GM12872 (cell line): ENCODE measurements around the gene NCKAP5.

Experiments
- TF ChIP-seq, protein P1 (sequence below): IDR thresholded peaks from 3 replicates; pipeline ENCODE4 v1.5.1; 2011; ENCODE audit warnings: low read depth, mild to moderate bottlenecking, low read length, moderate library complexity; ENCODE audit not compliant: insufficient read depth

NCKAP5 gene

DNA sequence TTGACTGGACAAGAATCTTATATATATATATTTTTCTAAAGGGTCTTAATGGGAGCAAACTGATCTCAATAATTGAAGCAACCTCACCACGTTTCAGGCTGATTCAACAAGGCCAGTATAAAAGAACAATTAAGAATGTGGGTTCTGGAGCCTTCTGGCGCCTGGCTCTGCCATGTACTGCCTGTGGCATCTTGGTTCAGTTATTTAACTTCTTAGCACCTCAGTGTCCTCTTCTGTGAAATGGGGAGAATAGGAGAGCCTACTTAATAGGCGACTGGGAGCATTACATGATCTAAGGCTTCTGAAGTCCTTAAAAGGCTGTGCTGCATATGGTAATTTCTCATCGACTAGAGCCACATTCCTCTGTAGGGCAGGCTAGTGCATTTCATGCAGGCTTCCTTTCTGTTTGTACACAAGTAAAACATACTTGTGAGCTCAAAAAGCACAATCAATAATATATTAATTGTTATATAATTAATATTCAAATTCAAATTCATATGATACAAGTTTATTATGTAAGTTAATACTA, 779.9 kb downstream of the NCKAP5 start:
- TF ChIP-seq, protein P1, sequence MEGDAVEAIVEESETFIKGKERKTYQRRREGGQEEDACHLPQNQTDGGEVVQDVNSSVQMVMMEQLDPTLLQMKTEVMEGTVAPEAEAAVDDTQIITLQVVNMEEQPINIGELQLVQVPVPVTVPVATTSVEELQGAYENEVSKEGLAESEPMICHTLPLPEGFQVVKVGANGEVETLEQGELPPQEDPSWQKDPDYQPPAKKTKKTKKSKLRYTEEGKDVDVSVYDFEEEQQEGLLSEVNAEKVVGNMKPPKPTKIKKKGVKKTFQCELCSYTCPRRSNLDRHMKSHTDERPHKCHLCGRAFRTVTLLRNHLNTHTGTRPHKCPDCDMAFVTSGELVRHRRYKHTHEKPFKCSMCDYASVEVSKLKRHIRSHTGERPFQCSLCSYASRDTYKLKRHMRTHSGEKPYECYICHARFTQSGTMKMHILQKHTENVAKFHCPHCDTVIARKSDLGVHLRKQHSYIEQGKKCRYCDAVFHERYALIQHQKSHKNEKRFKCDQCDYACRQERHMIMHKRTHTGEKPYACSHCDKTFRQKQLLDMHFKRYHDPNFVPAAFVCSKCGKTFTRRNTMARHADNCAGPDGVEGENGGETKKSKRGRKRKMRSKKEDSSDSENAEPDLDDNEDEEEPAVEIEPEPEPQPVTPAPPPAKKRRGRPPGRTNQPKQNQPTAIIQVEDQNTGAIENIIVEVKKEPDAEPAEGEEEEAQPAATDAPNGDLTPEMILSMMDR: no peak

DNA sequence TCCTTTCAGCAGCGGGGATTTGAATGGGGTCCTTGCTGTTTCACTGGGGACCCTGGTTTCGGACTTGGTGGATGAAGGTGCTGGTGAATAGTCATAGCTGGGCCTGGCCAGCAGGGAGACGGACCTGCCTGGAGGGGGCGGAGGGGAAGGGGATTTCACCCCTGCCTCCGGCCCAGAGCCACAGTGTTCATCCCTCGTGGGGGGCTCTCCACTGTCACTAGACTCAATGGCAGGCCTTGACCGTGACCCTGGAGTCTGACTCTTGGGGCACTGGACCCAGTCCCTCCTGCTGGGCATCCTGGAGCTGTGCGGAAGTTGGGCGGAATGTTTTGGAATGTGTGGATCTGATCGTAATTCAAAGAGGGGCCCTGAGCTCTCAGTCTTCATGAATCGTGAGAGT, 784.4 kb downstream of the NCKAP5 start:
- TF ChIP-seq, protein P1: no peak

DNA sequence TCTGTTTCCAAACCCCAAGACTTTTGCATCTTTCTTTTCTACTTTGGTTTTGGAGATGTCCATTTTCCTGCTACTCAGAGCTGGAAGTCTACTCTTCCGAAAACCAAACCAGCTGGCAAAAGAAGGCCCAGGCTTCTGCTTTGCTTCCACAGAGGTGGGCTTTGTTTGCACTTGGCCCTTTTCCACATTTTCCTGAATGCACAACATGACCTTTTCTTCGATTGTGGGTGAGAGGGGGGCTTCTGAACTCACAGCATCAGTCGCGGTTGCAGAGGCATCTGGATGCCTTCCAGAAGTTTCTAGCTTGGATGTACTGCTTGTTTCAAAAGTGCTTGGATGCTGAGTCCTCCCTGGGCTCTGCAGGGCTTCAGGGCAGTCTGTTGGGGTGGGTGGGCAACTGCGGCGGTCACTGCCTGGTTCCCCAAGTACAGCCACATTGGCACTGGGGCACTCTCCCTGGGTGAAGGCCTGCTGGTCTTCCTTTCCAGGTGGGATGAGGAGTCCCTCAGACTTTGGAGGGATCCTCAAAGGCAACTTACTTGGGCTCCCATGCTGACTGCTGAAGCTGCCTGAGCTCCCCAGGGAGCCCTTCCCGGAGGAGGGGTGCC, 786.0 kb downstream of the NCKAP5 start:
- TF ChIP-seq, protein P1: no peak

DNA sequence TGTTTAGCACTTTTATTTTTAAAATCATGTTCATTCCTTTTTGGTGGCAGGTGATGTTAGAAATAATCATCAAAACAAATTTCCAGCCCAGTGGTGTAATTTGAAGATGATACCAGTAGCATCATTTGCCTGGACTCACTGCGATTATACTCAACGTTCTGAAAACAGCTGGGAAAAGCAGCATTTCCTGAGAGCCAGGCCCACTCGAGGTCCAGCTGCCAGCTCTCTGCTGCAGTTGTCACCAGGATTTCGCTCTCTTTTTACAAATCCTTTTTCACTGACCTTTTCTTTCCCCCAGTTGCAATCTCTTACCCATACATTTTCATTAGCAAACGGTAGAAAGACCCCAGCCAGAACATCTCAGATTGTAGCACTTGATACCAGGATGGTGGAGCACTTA, 787.6 kb downstream of the NCKAP5 start:
- TF ChIP-seq, protein P1: no peak

DNA sequence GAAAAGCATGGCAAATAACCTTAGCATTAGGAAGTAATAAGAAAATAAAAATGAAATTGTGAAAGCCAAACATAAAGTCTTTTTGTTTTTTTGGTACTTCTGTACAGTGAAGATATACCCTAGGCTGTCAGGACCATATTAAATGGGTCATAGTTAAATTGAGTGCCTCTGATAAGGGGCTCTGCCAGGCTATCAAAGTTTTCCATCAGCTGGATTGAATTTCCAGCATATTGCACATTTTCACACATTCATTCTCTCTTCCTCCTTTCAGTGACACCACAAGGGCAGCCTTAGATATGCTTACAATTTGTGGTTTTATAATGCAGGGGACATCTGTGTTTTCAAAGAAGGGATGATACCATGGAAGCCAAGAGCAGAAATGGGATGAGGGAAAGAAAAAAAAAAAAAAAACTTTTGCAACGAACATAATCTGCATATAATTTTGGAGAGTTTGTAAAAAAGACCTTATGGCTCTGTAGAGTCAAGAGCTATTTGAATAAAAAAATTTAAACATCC, 789.0 kb downstream of the NCKAP5 start:
- TF ChIP-seq, protein P1: no peak

DNA sequence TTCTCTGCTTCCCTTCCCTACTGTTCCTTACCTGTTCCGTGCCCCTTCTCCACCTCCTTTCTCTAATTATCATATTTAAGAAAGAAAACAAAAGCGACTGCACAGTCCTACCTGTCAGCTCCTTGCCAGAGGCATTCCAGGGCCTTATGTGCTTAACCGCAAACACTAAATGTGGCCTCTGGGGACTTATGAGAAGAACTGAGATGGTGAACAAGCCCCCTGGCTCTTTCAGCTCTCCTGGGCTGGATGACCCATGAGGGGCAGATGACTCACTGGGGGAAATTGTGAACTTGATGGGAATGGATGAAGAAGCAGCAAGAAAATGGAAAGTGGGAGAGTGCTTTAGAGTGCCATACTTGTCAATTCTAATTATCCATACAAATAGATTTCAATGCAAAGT, 792.0 kb downstream of the NCKAP5 start:
- TF ChIP-seq, protein P1: no peak

DNA sequence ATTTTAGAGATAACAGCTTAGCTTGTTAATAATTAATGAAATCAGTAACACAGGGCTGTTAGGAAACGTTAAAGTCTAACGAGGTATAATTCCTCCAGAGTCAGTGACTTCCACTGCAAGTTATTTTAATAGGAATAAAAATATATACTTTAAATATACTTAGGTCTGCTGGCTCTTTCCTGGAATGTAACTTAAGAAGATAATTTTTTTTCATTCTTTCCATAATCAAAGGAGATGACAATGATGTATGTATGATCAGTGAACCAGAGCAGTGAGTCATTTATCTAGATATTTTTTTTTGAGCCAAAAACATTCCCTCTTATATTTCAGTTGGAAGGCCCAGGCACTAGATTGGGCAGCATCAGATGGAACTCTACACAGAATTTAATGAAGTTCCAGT, 794.1 kb downstream of the NCKAP5 start:
- TF ChIP-seq, protein P1: no peak

DNA sequence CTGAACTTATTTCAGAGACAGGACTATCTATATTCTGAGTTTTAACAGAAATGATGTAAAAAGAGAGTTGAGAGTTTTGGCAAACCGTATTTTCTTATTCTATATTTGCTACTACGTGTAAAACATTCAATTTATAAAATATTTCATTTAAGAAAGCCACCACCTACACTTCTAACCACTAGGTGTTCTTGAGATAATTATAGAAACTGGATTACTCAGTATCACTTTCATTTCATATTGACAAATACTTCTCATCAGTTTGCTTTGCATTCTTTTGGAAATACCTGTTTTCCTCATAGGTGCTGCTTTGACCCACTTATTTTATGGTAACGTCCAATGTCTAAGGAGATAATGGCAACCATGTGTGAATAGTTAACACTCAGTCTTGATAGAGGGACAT, 794.9 kb downstream of the NCKAP5 start:
- TF ChIP-seq, protein P1: no peak
